Hematopoietic multipotent progenitor cell treated with erythropoietin and hydrocortisone succinate and interleukin-3 and kit ligand, for 6 days (in vitro differentiated cells): ENCODE results near the gene BAG1.

Experiments used
- DNase-seq: peaks from one replicate; pipeline ENCODE4 v3.0.0-alpha.2; 2015

The BAG1 gene

GRCh38 chr9:33202552-33203201 lies 61.8 kb downstream of the BAG1 start:
- peak; percentile 44 for DNase-seq
